GF-D8 (cell line): Measurements from ENCODE around the gene TIAL1.
"Not testable (repeated sequence)": the region's sequence is repeated elsewhere in the genome, so short reads cannot be mapped to it uniquely, and the experiment has no call there.

Experiments
- DNase-seq: peaks from one replicate; lab custom pipeline; 2025; lab: John Stamatoyannopoulos, UW

TIAL1 gene

GRCh38 chr10:119549247-119549999, 47.3 kb downstream of the TIAL1 start:
- DNase-seq, result no peak

GRCh38 chr10:119546009-119546408, 50.8 kb downstream of the TIAL1 start:
- no peak for DNase-seq

GRCh38 chr10:119545310-119545709, 51.5 kb downstream of the TIAL1 start:
- DNase-seq, result no peak

GRCh38 chr10:119543814-119544642, 52.7 kb downstream of the TIAL1 start:
- DNase-seq, result no peak

GRCh38 chr10:119542988-119543813, 53.6 kb downstream of the TIAL1 start:
- DNase-seq, result peak; percentile 67

GRCh38 chr10:119542357-119542987, 54.3 kb downstream of the TIAL1 start, which contains the start of gene RGS10:
TSS of gene RGS10 (minus strand) at chr10:119542719. CDS start at chr10:119542638, 81 bp downstream.
- peak; percentile 76 for DNase-seq

- no peak for DNase-seq
Measured at GRCh38 chr10:119541459-119542356, 55.1 kb downstream of the TIAL1 start.

- no peak for DNase-seq
Measured at GRCh38 chr10:119541046-119541445, 55.7 kb downstream of the TIAL1 start.

- no peak for DNase-seq
Measured at GRCh38 chr10:119540038-119540437, 56.7 kb downstream of the TIAL1 start.

GRCh38 chr10:119539359-119539825, 57.4 kb downstream of the TIAL1 start:
- DNase-seq, result no peak

- no peak for DNase-seq
Measured at GRCh38 chr10:119538632-119539358, 58.0 kb downstream of the TIAL1 start.

GRCh38 chr10:119537953-119538630, 58.7 kb downstream of the TIAL1 start:
- no peak for DNase-seq

- no peak for DNase-seq
Measured at GRCh38 chr10:119536508-119537025, 60.2 kb downstream of the TIAL1 start.

GRCh38 chr10:119535837-119536507, 60.8 kb downstream of the TIAL1 start:
- DNase-seq, result no peak

GRCh38 chr10:119535305-119535704, 61.5 kb downstream of the TIAL1 start:
- DNase-seq, result no peak

GRCh38 chr10:119533473-119533872, 63.3 kb downstream of the TIAL1 start:
- DNase-seq, result no peak

GRCh38 chr10:119532791-119533190, 64.0 kb downstream of the TIAL1 start:
- peak; percentile 34 for DNase-seq

- not testable (repeated sequence) for DNase-seq
Measured at GRCh38 chr10:119532251-119532650, 64.5 kb downstream of the TIAL1 start.
